ENCODE results near the gene LHX4. TPM values are rescaled to one million over a fixed set of nuclear protein-coding genes. Genes with fewer than 3 reads are reported as not detected.

LHX4 gene
- total RNA-seq, 4 donors from 2014 or later = 0.48 to 1.2 TPM; not detected in 2

DNA sequence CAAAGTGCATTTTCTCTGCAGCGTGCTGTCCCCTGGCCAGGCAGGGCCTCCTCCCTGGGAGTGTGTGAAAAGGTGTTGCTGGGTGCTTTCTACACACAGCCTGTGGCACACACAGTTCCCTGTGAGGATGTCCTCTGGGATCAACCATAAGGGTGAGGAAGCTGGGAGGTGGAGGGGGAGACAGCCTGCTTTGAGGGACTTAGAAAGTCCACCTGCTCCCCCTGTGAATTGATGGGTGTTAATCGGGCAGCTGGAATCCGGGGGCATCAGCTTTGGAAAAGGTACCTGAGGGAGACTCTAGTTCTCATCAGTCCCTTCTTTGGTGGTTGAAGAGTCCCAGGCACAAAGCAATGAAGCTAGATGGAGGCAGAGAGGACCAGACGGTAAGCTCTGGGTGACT is 35.8 kb downstream of the LHX4 start:
- no peaks in the 10 kb centered on the region for H3K9me3 ChIP-seq
- in situ Hi-C loops (cut with MboI; ENCODE audit: low pct_ligation_motif_present in 1 of 4, low pct_unique_long_range_greater_than_20kb in 1 of 4, low sequenced_read_pairs in 3 of 4) = loop anchor here in 2 of 4 donors (25.0 kb wide), 1 partner anchor 221 kb away; no protein-coding TSS in a partner anchor
- no peak for DNase-seq
- H3K36me3 ChIP-seq = no peaks in the 10 kb centered on the region
- peaks cover 0 to 15% (median 11%) of the 10 kb centered on the region in 4 donors for H3K4me1 ChIP-seq
- no peaks in the 10 kb centered on the region for H3K27me3 ChIP-seq
- intact Hi-C loops (cut with DNase I; ENCODE audit: low total_unique reads) = no loop called here
- TF ChIP-seq, protein P1, sequence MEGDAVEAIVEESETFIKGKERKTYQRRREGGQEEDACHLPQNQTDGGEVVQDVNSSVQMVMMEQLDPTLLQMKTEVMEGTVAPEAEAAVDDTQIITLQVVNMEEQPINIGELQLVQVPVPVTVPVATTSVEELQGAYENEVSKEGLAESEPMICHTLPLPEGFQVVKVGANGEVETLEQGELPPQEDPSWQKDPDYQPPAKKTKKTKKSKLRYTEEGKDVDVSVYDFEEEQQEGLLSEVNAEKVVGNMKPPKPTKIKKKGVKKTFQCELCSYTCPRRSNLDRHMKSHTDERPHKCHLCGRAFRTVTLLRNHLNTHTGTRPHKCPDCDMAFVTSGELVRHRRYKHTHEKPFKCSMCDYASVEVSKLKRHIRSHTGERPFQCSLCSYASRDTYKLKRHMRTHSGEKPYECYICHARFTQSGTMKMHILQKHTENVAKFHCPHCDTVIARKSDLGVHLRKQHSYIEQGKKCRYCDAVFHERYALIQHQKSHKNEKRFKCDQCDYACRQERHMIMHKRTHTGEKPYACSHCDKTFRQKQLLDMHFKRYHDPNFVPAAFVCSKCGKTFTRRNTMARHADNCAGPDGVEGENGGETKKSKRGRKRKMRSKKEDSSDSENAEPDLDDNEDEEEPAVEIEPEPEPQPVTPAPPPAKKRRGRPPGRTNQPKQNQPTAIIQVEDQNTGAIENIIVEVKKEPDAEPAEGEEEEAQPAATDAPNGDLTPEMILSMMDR (IDR thresholded peaks at IDR 0.05) = no peak
- no peak for TF ChIP-seq POLR2AphosphoS5 (IDR thresholded peaks at IDR 0.05)
- TF ChIP-seq EP300 (IDR thresholded peaks at IDR 0.05; ENCODE audit: low read depth) = no peak
- TF ChIP-seq POLR2A (IDR thresholded peaks at IDR 0.05) = no peak
- H3K4me3 ChIP-seq = no peak overlapping the region
- 40 to 85% methylated on average over 1 to 4 of the region's 4 CpGs for WGBS, 2 donors (ENCODE audit: low coverage in 1 of 2)
- no peak overlapping the region for H3K27ac ChIP-seq

DNA sequence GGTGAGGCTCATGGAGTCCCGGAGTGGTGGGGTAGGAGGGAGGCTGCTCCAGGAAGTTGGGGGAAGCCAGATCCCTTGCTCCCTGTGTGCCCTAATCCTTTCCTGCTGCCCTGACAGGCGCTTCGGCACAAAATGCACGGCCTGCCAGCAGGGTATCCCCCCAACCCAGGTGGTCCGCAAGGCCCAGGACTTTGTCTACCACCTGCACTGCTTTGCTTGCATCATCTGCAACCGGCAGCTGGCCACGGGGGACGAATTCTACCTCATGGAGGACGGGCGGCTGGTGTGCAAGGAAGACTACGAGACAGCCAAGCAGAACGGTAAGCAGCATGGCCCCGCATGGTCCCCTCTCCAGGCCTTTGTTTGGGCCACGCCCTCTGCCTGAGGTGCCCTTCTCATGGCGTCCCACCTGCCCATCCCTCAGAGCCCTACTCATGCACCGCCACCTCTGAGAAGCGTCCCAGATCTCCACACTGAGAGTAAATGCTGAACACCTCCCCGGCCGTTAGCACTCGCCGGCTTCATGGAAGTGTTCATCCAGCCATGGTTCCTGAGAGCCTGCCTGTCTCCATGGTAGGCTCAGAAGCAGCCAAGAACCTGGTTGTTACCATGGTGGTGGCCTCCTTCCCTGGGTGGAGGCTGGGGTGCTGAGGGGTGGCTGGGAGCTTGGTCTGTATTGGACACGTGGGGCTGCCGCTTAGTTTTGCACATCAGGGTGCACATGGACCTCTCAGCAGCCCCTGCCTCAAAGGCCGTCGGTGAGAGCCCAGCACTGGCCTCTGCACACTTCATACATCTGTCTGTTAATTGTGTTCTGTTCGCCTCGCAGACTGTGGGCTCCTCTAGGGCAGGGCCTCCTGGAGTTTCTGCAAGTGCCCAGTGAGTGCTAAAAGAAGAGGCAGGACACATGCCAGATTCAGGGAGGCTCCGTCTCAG is 36.5 kb downstream of the LHX4 start:
- intact Hi-C loops (cut with DNase I; ENCODE audit: low total_unique reads) = no loop called here
- 91% methylated on average over 27 of the region's 28 CpGs; no CpG with 5 or more reads in 1 of the 2 donors for WGBS, 2 donors (ENCODE audit: low coverage in 1 of 2)
- peak; percentile 7 for DNase-seq

DNA sequence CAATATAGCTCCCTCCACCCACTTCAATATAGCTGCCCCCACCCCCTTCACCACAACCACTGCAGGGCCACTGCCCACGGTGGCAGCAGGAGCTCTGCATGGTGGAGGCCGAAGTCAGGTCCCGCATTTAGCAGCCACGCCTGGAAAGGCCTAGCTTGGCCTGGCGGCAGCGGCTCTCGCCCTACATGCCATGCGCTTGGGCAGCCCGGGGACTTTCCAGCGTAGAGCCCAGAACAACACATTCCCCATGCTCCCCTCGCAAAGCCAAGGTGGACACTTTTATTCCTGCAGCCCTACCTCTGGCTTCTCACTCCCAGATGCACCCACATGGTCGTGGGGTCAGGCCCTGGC is 37.1 kb downstream of the LHX4 start:
- no peaks in the 10 kb centered on the region for H3K27me3 ChIP-seq
- WGBS, 2 donors (ENCODE audit: low coverage in 1 of 2) = 91% methylated on average over 12 of the region's 12 CpGs; no CpG with 5 or more reads in 1 of the 2 donors
- TF ChIP-seq POLR2A (IDR thresholded peaks at IDR 0.05) = no peak
- TF ChIP-seq EP300 (IDR thresholded peaks at IDR 0.05; ENCODE audit: low read depth) = no peak
- no peak for TF ChIP-seq POLR2AphosphoS5 (IDR thresholded peaks at IDR 0.05)
- TF ChIP-seq, protein P1 (IDR thresholded peaks at IDR 0.05) = no peak
- H3K36me3 ChIP-seq = no peaks in the 10 kb centered on the region
- H3K4me1 ChIP-seq = peaks cover 6 to 27% (median 21%) of the 10 kb centered on the region in 4 donors
- no peaks in the 10 kb centered on the region for H3K9me3 ChIP-seq
- in situ Hi-C loops (cut with MboI; ENCODE audit: low pct_ligation_motif_present in 1 of 4, low pct_unique_long_range_greater_than_20kb in 1 of 4, low sequenced_read_pairs in 3 of 4) (loop anchor here in 2 of 4 donors (25.0 kb wide), 1 partner anchor 220 kb away; no protein-coding TSS in a partner anchor), intact Hi-C loops (cut with DNase I; ENCODE audit: low total_unique reads) (no loop called here)
- DNase-seq = no peak
- H3K27ac ChIP-seq = no peak overlapping the region
- H3K4me3 ChIP-seq = no peak overlapping the region

More for the DNA sequence above, 36.5 kb downstream of the LHX4 start:
- Histone ChIP-seq H3K36me3 (no peaks in the 10 kb centered on the region), H3K27ac (no peak overlapping the region), H3K9me3 (no peaks in the 10 kb centered on the region), H3K4me3 (no peak overlapping the region), H3K4me1 (peaks cover 5 to 22% (median 18%) of the 10 kb centered on the region in 4 donors), H3K27me3 (no peaks in the 10 kb centered on the region)
- TF ChIP-seq, protein P1 (IDR thresholded peaks at IDR 0.05) = no peak
- TF ChIP-seq POLR2AphosphoS5 (IDR thresholded peaks at IDR 0.05) = no peak
- no peak for TF ChIP-seq POLR2A (IDR thresholded peaks at IDR 0.05)
- TF ChIP-seq EP300 (IDR thresholded peaks at IDR 0.05; ENCODE audit: low read depth) = no peak
- in situ Hi-C loops (cut with MboI; ENCODE audit: low pct_ligation_motif_present in 1 of 4, low pct_unique_long_range_greater_than_20kb in 1 of 4, low sequenced_read_pairs in 3 of 4) = loop anchor here in 2 of 4 donors (25.0 kb wide), 1 partner anchor 221 kb away; no protein-coding TSS in a partner anchor

DNA sequence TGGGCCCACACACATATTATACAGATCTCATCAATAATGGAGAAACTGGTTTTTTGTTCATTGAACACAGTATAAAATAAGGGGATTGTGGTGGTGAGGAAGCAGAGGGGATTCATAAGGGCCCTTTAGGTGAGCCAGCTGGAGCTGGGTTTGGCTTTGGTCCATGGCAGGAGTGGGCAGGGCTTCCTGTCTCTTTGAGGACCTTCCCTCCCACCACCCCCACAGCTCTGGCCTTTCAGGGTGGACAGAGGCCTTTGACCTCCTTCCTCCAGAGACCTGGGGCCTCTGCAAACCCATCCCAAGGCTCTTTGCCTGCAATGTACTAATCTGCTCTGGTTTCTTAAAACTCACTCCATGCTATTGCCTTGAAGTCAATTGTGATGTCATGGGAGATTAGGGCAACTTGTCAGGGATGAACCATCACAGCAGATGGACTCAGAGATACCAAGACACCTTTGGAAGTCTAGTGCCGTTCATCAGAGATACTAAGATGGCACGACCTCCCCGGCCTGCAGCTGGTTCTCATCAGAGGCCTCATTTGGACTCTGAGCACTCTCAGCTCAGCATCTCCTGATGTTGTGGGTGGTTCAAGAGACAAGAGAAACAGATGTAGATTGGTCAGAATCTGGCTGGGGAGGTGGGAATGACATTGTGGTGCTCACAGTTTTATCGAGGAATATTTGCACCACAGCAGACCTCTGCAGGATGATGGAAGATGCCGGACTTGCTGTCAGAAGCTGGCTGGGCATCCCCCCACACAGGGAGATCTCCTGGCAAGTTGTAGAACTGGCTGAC is 37.9 kb downstream of the LHX4 start:
- Histone ChIP-seq H3K9me3 (no peaks in the 10 kb centered on the region), H3K4me1 (peaks cover 6 to 24% (median 20%) of the 10 kb centered on the region in 4 donors), H3K27ac (peak overlapping the region in 1 of 4 donors; percentile 11), H3K36me3 (no peaks in the 10 kb centered on the region), H3K27me3 (no peaks in the 10 kb centered on the region), H3K4me3 (no peak overlapping the region)
- in situ Hi-C loops (cut with MboI; ENCODE audit: low pct_ligation_motif_present in 1 of 4, low pct_unique_long_range_greater_than_20kb in 1 of 4, low sequenced_read_pairs in 3 of 4) = loop anchor here in 2 of 4 donors (25.0 kb wide), 1 partner anchor 219 kb away; no protein-coding TSS in a partner anchor
- TF ChIP-seq EP300 (IDR thresholded peaks at IDR 0.05; ENCODE audit: low read depth) = no peak
- TF ChIP-seq POLR2AphosphoS5 (IDR thresholded peaks at IDR 0.05) = no peak
- 62 to 88% methylated on average over 2 to 5 of the region's 5 CpGs for WGBS, 2 donors (ENCODE audit: low coverage in 1 of 2)
- intact Hi-C loops (cut with DNase I; ENCODE audit: low total_unique reads) = no loop called here
- DNase-seq = no peak

All from transverse colon (tissue), 4 donors.